DOHH2 (cell line): Measurements from ENCODE around the gene ARID5B.
A peak's percentile ranks its signal among the peaks of the same experiment; 100 is the strongest.

Source experiments
- H3F3A ChIP-seq: fragments of 200-600 bp; sonication (generic), shearing (Covaris generic); 2 replicates; pipeline ENCODE4 v1.6.0; 2016; ENCODE audit warnings: antibody characterized with exemption, mild to moderate bottlenecking; ENCODE audit not compliant: control insufficient read depth, insufficient read depth
- H3K27ac ChIP-seq: fragments of 200-600 bp; sonication (generic); 2 replicates; pipeline ENCODE4 v1.5.1; 2014; ENCODE audit warnings: low read depth, mild to moderate bottlenecking, low read length, moderate library complexity
- H3K27me3 ChIP-seq: fragments of 200-600 bp; sonication (generic); 2 replicates; pipeline ENCODE4 v1.6.1; 2014; ENCODE audit warnings: mild to moderate bottlenecking, low read length, mixed read lengths; ENCODE audit not compliant: control insufficient read depth
- H3K36me3 ChIP-seq: fragments of 200-600 bp; sonication (generic); 2 replicates; pipeline ENCODE4 v1.6.1; 2014; ENCODE audit warnings: mild to moderate bottlenecking, low read length, moderate library complexity, mixed read lengths; ENCODE audit not compliant: control insufficient read depth
- H3K4me1 ChIP-seq: fragments of 200-600 bp; sonication (generic); 2 replicates; pipeline ENCODE4 v1.6.1; 2014; ENCODE audit warnings: mild to moderate bottlenecking, low read length, mixed read lengths; ENCODE audit not compliant: control insufficient read depth
- H3K4me2 ChIP-seq: fragments of 200-600 bp; sonication (generic); 2 replicates; pipeline ENCODE4 v1.6.0; 2014; ENCODE audit warnings: mild to moderate bottlenecking, low read length, moderate library complexity
- H3K4me3 ChIP-seq: fragments of 200-600 bp; sonication (generic); 2 replicates; pipeline ENCODE4 v1.5.1; 2014; ENCODE audit warnings: mild to moderate bottlenecking, low read length, mixed read lengths
- H3K79me2 ChIP-seq: fragments of 200-600 bp; sonication (generic); 2 replicates; pipeline ENCODE4 v1.6.1; 2014; ENCODE audit warnings: mild to moderate bottlenecking, low read length, mixed read lengths; ENCODE audit not compliant: control insufficient read depth
- H3K9me2 ChIP-seq: fragments of 200-600 bp; sonication (generic); replicated peaks from 2 replicates; pipeline ENCODE4 v1.6.1; 2014; ENCODE audit warnings: mild to moderate bottlenecking, low read length, mixed read lengths; ENCODE audit not compliant: control insufficient read depth
- H3K9me3 ChIP-seq: fragments of 200-600 bp; sonication (generic); 2 replicates; pipeline ENCODE4 v1.6.1; 2014; ENCODE audit warnings: antibody characterized with exemption, low read length, mixed read lengths; ENCODE audit not compliant: control insufficient read depth, insufficient read depth
- H4K20me1 ChIP-seq: fragments of 200-600 bp; sonication (generic); 2 replicates; pipeline ENCODE4 v1.6.0; 2014; ENCODE audit warnings: low read depth, mild to moderate bottlenecking, antibody characterized with exemption, low read length, moderate library complexity; ENCODE audit not compliant: control insufficient read depth, insufficient read depth
- EZH2phosphoT487 ChIP-seq: fragments of 200-600 bp; sonication (generic); IDR thresholded peaks from 2 replicates; pipeline ENCODE4 v1.6.1; 2017; ENCODE audit warnings: borderline replicate concordance, mild to moderate bottlenecking, antibody characterized with exemption, low read length, moderate library complexity, mixed read lengths
- TF ChIP-seq, protein P1 (sequence below): fragments of 200-600 bp; sonication (generic); IDR thresholded peaks from one replicate; pipeline ENCODE4 v1.5.1; 2014; ENCODE audit warnings: antibody characterized with exemption, mild to moderate bottlenecking, low read depth, low read length; ENCODE audit not compliant: poor library complexity, severe bottlenecking

ARID5B gene

DNA sequence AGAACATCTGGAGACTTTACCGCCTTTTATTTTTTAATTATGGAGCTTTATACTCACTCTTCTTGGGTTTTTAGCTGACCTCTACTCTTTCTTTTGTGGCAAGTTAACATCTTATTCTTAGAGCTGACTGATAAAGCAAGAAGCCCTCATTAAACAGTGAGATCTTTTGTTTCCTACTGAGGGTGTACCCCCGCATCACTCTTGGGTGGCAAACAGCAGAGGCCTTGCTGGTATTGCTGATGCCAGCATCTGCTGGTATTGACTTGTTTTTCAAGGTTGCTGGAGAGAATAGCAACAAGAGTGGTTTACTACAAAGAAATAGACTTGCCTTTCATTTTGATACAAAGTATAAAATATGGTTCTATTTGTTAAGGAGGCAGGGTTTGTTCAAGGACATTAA, 154.7 kb downstream of the ARID5B start:
- Histone ChIP-seq H3K4me1 (peaks cover 94% of the 10 kb centered on the region), H3K4me3 (peak overlapping the region; percentile 24), H4K20me1 (no peaks in the 10 kb centered on the region), H3K9me3 (no peaks in the 10 kb centered on the region), H3K27ac (no peak overlapping the region), H3F3A (no peaks in the 10 kb centered on the region), H3K27me3 (no peaks in the 10 kb centered on the region), H3K9me2 (no peaks in the 10 kb centered on the region), H3K36me3 (peaks cover 91% of the 10 kb centered on the region), H3K79me2 (peaks cover 12% of the 10 kb centered on the region), H3K4me2 (peak overlapping the region; percentile 37)
- TF ChIP-seq, protein P1, sequence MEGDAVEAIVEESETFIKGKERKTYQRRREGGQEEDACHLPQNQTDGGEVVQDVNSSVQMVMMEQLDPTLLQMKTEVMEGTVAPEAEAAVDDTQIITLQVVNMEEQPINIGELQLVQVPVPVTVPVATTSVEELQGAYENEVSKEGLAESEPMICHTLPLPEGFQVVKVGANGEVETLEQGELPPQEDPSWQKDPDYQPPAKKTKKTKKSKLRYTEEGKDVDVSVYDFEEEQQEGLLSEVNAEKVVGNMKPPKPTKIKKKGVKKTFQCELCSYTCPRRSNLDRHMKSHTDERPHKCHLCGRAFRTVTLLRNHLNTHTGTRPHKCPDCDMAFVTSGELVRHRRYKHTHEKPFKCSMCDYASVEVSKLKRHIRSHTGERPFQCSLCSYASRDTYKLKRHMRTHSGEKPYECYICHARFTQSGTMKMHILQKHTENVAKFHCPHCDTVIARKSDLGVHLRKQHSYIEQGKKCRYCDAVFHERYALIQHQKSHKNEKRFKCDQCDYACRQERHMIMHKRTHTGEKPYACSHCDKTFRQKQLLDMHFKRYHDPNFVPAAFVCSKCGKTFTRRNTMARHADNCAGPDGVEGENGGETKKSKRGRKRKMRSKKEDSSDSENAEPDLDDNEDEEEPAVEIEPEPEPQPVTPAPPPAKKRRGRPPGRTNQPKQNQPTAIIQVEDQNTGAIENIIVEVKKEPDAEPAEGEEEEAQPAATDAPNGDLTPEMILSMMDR: no peak
- no peak for TF ChIP-seq EZH2phosphoT487

DNA sequence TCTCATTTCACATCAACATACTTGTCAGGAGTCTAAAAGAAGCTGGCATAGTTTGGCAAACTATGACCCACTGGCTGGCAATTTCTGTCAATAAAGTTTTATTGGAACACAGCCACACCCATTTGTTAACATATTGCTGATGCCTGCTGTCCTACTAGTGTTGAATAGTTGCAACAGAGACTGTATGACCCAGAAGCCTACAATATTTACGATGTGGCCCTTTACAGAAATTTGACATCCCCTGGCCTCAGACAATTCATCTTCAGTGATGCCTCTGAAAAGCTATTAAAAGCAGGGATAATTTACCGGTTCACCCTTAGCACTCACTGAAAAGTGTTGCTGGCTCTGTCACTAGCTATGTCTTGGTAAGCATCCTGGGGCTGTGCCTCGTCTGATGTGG, 155.2 kb downstream of the ARID5B start:
- H3K27me3 ChIP-seq: no peaks in the 10 kb centered on the region
- no peaks in the 10 kb centered on the region for H3K9me2 ChIP-seq
- peaks cover 91% of the 10 kb centered on the region for H3K36me3 ChIP-seq
- H4K20me1 ChIP-seq: no peaks in the 10 kb centered on the region
- no peaks in the 10 kb centered on the region for H3K9me3 ChIP-seq
- H3K4me3 ChIP-seq: no peak overlapping the region
- no peak overlapping the region for H3K4me2 ChIP-seq
- peaks cover 12% of the 10 kb centered on the region for H3K79me2 ChIP-seq
- H3F3A ChIP-seq: no peaks in the 10 kb centered on the region
- H3K4me1 ChIP-seq: peaks cover 89% of the 10 kb centered on the region
- H3K27ac ChIP-seq: no peak overlapping the region
- TF ChIP-seq, protein P1: no peak
- no peak for TF ChIP-seq EZH2phosphoT487

DNA sequence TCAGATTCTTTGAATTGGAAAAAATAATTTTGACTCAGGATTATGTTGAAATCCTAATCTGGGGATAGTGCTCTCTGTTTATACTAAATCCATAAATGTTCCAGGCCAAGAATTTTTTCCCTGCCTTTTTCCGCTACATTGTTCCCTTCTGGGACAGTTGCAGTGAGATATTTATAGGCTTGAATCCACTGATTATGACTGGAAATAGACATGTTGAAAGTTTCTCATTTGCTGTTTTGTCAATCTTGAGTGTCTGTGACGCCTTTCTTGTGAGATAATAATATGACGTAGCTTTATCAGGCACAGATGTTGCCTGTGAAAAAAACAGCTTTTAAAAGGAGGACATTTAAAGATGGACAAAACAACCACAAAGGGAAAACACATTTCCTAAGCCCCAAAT, 155.9 kb downstream of the ARID5B start:
- no peak overlapping the region for H3K4me3 ChIP-seq
- no peak overlapping the region for H3K27ac ChIP-seq
- peaks cover 85% of the 10 kb centered on the region for H3K36me3 ChIP-seq

More for the DNA sequence above, 155.9 kb downstream of the ARID5B start:
- Histone ChIP-seq H3K9me3 (no peaks in the 10 kb centered on the region), H3K27me3 (no peaks in the 10 kb centered on the region), H3K4me1 (peaks cover 83% of the 10 kb centered on the region), H3K79me2 (peaks cover 12% of the 10 kb centered on the region), H3F3A (no peaks in the 10 kb centered on the region), H3K4me2 (no peak overlapping the region), H4K20me1 (no peaks in the 10 kb centered on the region), H3K9me2 (no peaks in the 10 kb centered on the region)
- TF ChIP-seq, protein P1: no peak
- TF ChIP-seq EZH2phosphoT487: no peak
